Spleen (tissue), 11 donors: ENCODE measurements around the gene AKR7A3. TPM values are rescaled to one million over a fixed set of nuclear protein-coding genes. Genes with fewer than 3 reads are reported as not detected.
A peak's percentile ranks its signal among the peaks of the same experiment; 100 is the strongest.

Experiments used
- DNase-seq: peaks from one replicate; pipeline ENCODE4 v3.0.0-alpha.2; 2020
- H3K27ac ChIP-seq, 8 donors: fragments of 200-600 bp; sonication (generic) in 7 of 8; 1 replicate in 4 of 8; 2 replicates in 4 of 8; pipeline versions ENCODE4 v1.5.0 to v1.8.0; 2016 to 2021; ENCODE audit warnings: inconsistent platforms in 4 of 8, mild to moderate bottlenecking in 4 of 8, moderate library complexity in 1 of 8
- H3K27me3 ChIP-seq, 7 donors: fragments of 200-600 bp; sonication (generic) in 6 of 7; replicated peaks in 1 of 7; 1 replicate in 4 of 7; 2 replicates in 3 of 7; pipeline versions ENCODE4 v1.5.0 to v1.8.0; 2016 to 2021; ENCODE audit warnings: inconsistent platforms in 3 of 7, mild to moderate bottlenecking in 1 of 7
- H3K36me3 ChIP-seq, 6 donors: fragments of 200-600 bp; sonication (generic) in 5 of 6; 1 replicate in 4 of 6; 2 replicates in 2 of 6; pipeline versions ENCODE4 v1.5.0 to v1.8.0; 2016 to 2021; ENCODE audit warnings: inconsistent platforms in 2 of 6
- H3K4me1 ChIP-seq, 6 donors: fragments of 200-600 bp; sonication (generic) in 5 of 6; 1 replicate in 3 of 6; 2 replicates in 3 of 6; pipeline versions ENCODE4 v1.5.0 to v1.8.0; 2016 to 2021; ENCODE audit warnings: inconsistent platforms in 3 of 6
- H3K4me3 ChIP-seq, 8 donors: fragments of 200-600 bp; sonication (generic) in 7 of 8; 1 replicate in 4 of 8; 2 replicates in 4 of 8; pipeline versions ENCODE4 v1.5.0 to v1.8.0; 2016 to 2021; ENCODE audit warnings: inconsistent platforms in 4 of 8, mild to moderate bottlenecking in 4 of 8, moderate library complexity in 2 of 8
- H3K9me3 ChIP-seq, 8 donors: fragments of 200-600 bp; sonication (generic) in 7 of 8; 1 replicate in 4 of 8; 2 replicates in 4 of 8; pipeline versions ENCODE4 v1.5.0 to v1.8.0; 2016 to 2021; ENCODE audit warnings: inconsistent platforms in 4 of 8
- CTCF ChIP-seq, 11 experiments: fragments of 200-600 bp in 7 of 11; fragments of 450-650 bp in 4 of 11; sonication (generic) in 4 of 11; IDR thresholded peaks in 8 of 11; conservative IDR thresholded peaks in 3 of 11; 1 replicate in 7 of 11; 2 replicates in 4 of 11; pipeline versions ENCODE4 v1.4.0 to v1.8.0; 2016 to 2021; ENCODE audit warnings: antibody characterized with exemption in 11 of 11, inconsistent platforms in 4 of 11, mild to moderate bottlenecking in 1 of 11
- POLR2A ChIP-seq, 3 donors: fragments of 450-650 bp; IDR thresholded peaks; one replicate each; pipeline ENCODE4 v1.5.1; 2017; ENCODE audit warnings: antibody characterized with exemption in 3 of 3, mild to moderate bottlenecking in 1 of 3
- POLR2AphosphoS5 ChIP-seq, 3 donors: sonication (generic); formaldehyde crosslinking; IDR thresholded peaks; one replicate each; pipeline ENCODE4 v1.5.1; 2017; ENCODE audit warnings: antibody characterized with exemption in 3 of 3
- WGBS, 5 donors: extraction: QIAGEN DNeasy Blood & Tissue Kit in 3 of 5; methylation state at CpG; one replicate each; pipeline versions ENCODE4 v1.1.5 to v1.1.7; 2013 to 2018; 5-methylcytosine and 5-hydroxymethylcytosine counted together
- intact Hi-C: fragments of 100-400 bp; cut with DNase I; formaldehyde crosslinking; loops from one replicate; pipeline ENCODE4 v1.15.0; 2023; ENCODE audit warnings: low total_unique reads
- polyA plus RNA-seq, 3 donors: library from polyadenylated mRNA; stranded (reverse); fragments of 200-250 nt; gene quantifications; one replicate each; pipeline ENCODE4 v1.2.1, GENCODE V29; 2013
- total RNA-seq, 7 donors: library from RNA; depleted of rRNA in 3 of 7; stranded (reverse); fragments of >200 nt in 3 of 7; fragmentation: NEBNext Ultra II Directional in 4 of 7; extraction: Animal tissue kit (Norgen Biotek cat#: 25700) in 4 of 7; gene quantifications; one replicate each; pipeline versions ENCODE4 v1.1.0 to v1.2.1, GENCODE V29; 2016 to 2021
- donor health status: healthy with polysubstance abuse.
- donor health status: DM: no; HTN: no; CAD: no; lungs with moderate emphysema.
- donor health status: DM: no; HTN: no; CAD: no.
- donor health status: Bipolar disorder and iron deficiency.
- donor health status: healthy.
- donor health status: DM: no; HTN: no; CAD: no.
- donor health status: DM: yes; HTN: yes; CAD: no.

The AKR7A3 gene
- total and polyA plus RNA-seq, 10 donors = 0.55 to 2.2 (median 1.2) TPM

GRCh38 chr1:19313636-19313959, 25.0 kb upstream of the AKR7A3 start:
- no peaks in the 10 kb centered on the region for H3K27me3 ChIP-seq
- H3K36me3 ChIP-seq = peaks cover 0 to 17% (median 5%) of the 10 kb centered on the region in 6 donors
- TF ChIP-seq POLR2A (IDR thresholded peaks at IDR 0.05) (no peak), POLR2AphosphoS5 (IDR thresholded peaks at IDR 0.05) (no peak), CTCF (IDR thresholded peaks at IDR 0.05 in 8 of 11, conservative IDR thresholded peaks at IDR 0.05 in 3 of 11) (no peak)
- 84 to 93% (median 89%) methylated on average over 4 of the region's 4 CpGs for WGBS, 5 donors
- no peaks in the 10 kb centered on the region for H3K9me3 ChIP-seq
- H3K4me3 ChIP-seq = peak overlapping the region in 1 of 8 donors; percentile 99
- peaks cover 50 to 82% (median 66%) of the 10 kb centered on the region in 6 donors for H3K4me1 ChIP-seq
- intact Hi-C loops = no loop called here
- peak overlapping the region in 4 of 8 donors; percentile 19 to 92 (median 59) for H3K27ac ChIP-seq
- no peak for DNase-seq

GRCh38 chr1:19312782-19313635, 24.4 kb upstream of the AKR7A3 start:
- TF ChIP-seq POLR2AphosphoS5 (IDR thresholded peaks at IDR 0.05) = no peak
- no peak for TF ChIP-seq POLR2A (IDR thresholded peaks at IDR 0.05)
- no peak for TF ChIP-seq CTCF (IDR thresholded peaks at IDR 0.05 in 8 of 11, conservative IDR thresholded peaks at IDR 0.05 in 3 of 11)
- H3K27me3 ChIP-seq = no peaks in the 10 kb centered on the region
- DNase-seq = no peak
- peak overlapping the region; percentile 51 to 92 (median 86) for H3K27ac ChIP-seq
- 41 to 50% (median 42%) methylated on average over 12 to 20 of the region's 20 CpGs for WGBS, 5 donors
- peaks cover 50 to 79% (median 65%) of the 10 kb centered on the region in 6 donors for H3K4me1 ChIP-seq
- no peaks in the 10 kb centered on the region for H3K9me3 ChIP-seq
- intact Hi-C loops = no loop called here
- peak overlapping the region; percentile 80 to 99 (median 86) for H3K4me3 ChIP-seq
- peaks cover 0 to 17% (median 7%) of the 10 kb centered on the region in 6 donors for H3K36me3 ChIP-seq

GRCh38 chr1:19311931-19312781, 23.6 kb upstream of the AKR7A3 start, which contains the start of the genes AKR7A2 and SLC66A1:
Gene AKR7A2, minus strand, starts transcription at chr1:19312144. Its CDS starts 20 bp downstream, at chr1:19312124.
Gene SLC66A1, plus strand, starts transcription at chr1:19312326. Its CDS starts 5,352 bp downstream, at chr1:19317678.
- Histone ChIP-seq H3K4me1 (peaks cover 49 to 71% (median 60%) of the 10 kb centered on the region in 6 donors), H3K36me3 (peaks cover 0 to 17% (median 13%) of the 10 kb centered on the region in 6 donors), H3K9me3 (no peaks in the 10 kb centered on the region), H3K4me3 (peak within 1 kb of the TSS; percentile 80 to 99 (median 86)), H3K27me3 (no peaks in the 10 kb centered on the region), H3K27ac (peak within 1 kb of the TSS; percentile 51 to 92 (median 86))
- DNase-seq = peak; percentile 99
- WGBS, 5 donors = 0 to 1% (median 0%) methylated on average over 10 to 105 of the region's 105 CpGs
- TF ChIP-seq POLR2AphosphoS5 (IDR thresholded peaks at IDR 0.05) (peak; percentile 86 to 89 (median 86)), POLR2A (IDR thresholded peaks at IDR 0.05) (peak in 1 of 3 donors; percentile 25), CTCF (IDR thresholded peaks at IDR 0.05 in 8 of 11, conservative IDR thresholded peaks at IDR 0.05 in 3 of 11) (peak in 4 of 11 experiments; percentile 11 to 45 (median 32))
- intact Hi-C loops = no loop called here
